Measurements from ENCODE around the gene HEPACAM2. TPM values are rescaled to one million over a fixed set of nuclear protein-coding genes. Genes with fewer than 3 reads are reported as not detected.

HEPACAM2 gene
- total RNA-seq, 2 donors from 2014 or later: not detected

DNA sequence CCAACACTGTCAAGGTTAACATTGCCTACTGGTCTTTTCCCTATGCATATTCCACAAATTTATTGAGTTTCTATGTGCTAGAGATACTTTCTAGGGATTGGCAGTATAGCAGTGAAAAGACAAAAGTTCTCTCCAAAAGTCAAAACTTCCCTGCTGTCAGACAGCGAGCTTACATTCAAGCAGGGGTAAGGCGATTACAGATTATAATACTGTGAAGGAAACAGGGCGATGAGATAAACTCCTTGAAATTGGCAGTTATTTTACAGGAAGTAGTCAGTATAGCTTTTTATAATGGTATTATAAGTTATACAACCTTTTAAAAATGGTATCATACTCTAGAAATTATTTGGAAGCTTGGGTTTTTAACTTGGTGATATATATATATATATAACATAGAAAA lies 15.8 kb upstream of the HEPACAM2 start:
- Mint-ChIP-seq H3K4me3 (no peak overlapping the region), H3K4me1 (peaks cover 2% of the 10 kb centered on the region), H3K36me3 (ENCODE audit: low read depth) (no peaks in the 10 kb centered on the region), H3K9me3 (no peaks in the 10 kb centered on the region), H3K27ac (no peak overlapping the region), H3K27me3 (ENCODE audit: insufficient read depth) (no peaks in the 10 kb centered on the region)
- DNase-seq: no peak
- WGBS, 2 experiments (ENCODE audit: insufficient coverage in 1 of 2, insufficient read length in 1 of 2): 88% methylated on average over 3 of the region's 3 CpGs; no CpG with 5 or more reads in 1 of the 2 experiments
- Histone ChIP-seq H3K4me1 (ENCODE audit: control insufficient read depth, insufficient read depth, low read length) (no peaks in the 10 kb centered on the region), H3K9ac (ENCODE audit: extremely low read depth, low read length, poor library complexity, severe bottlenecking) (no peak overlapping the region), H3K4me3 (ENCODE audit: low read length) (no peak overlapping the region), H3K27ac (ENCODE audit: low read depth, low read length) (no peak overlapping the region), H3K27me3 (ENCODE audit: control insufficient read depth, insufficient read depth, low read length, poor library complexity, severe bottlenecking) (no peaks in the 10 kb centered on the region), H3K9me3 (ENCODE audit: control insufficient read depth, low read length) (no peaks in the 10 kb centered on the region), H3K36me3 (ENCODE audit: control insufficient read depth, insufficient read depth, low read length) (peaks cover 6% of the 10 kb centered on the region)
- TF ChIP-seq, protein P1, sequence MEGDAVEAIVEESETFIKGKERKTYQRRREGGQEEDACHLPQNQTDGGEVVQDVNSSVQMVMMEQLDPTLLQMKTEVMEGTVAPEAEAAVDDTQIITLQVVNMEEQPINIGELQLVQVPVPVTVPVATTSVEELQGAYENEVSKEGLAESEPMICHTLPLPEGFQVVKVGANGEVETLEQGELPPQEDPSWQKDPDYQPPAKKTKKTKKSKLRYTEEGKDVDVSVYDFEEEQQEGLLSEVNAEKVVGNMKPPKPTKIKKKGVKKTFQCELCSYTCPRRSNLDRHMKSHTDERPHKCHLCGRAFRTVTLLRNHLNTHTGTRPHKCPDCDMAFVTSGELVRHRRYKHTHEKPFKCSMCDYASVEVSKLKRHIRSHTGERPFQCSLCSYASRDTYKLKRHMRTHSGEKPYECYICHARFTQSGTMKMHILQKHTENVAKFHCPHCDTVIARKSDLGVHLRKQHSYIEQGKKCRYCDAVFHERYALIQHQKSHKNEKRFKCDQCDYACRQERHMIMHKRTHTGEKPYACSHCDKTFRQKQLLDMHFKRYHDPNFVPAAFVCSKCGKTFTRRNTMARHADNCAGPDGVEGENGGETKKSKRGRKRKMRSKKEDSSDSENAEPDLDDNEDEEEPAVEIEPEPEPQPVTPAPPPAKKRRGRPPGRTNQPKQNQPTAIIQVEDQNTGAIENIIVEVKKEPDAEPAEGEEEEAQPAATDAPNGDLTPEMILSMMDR (conservative IDR thresholded peaks at IDR 0.05): no peak

DNA sequence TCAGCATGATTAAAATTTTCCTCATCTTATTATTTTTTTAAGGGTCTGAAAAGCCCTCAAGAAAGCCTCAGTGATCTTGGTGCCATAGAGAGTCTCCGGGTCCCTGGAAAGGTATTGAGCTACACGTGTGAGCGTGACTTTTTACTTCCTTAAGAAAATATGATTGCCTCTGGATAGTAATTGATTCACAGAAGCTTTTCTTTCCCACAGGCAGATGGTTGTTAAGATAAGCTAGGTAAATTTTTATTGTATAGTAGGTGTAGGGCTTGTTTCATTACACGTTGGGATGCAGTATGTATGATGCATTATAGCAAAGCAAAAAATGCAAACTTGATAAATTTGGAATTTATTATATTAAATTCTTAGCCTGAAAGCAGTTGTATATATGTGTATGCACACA lies 13.6 kb upstream of the HEPACAM2 start:
- TF ChIP-seq, protein P1 (conservative IDR thresholded peaks at IDR 0.05): no peak
- H3K4me1 ChIP-seq (ENCODE audit: control insufficient read depth, insufficient read depth, low read length): no peaks in the 10 kb centered on the region
- DNase-seq: no peak
- H3K27ac Mint-ChIP-seq: no peak overlapping the region
- H3K36me3 ChIP-seq (ENCODE audit: control insufficient read depth, insufficient read depth, low read length): peaks cover 6% of the 10 kb centered on the region
- 89% methylated on average over 4 of the region's 4 CpGs; no CpG with 5 or more reads in 1 of the 2 experiments for WGBS, 2 experiments (ENCODE audit: insufficient coverage in 1 of 2, insufficient read length in 1 of 2)
- H3K9me3 Mint-ChIP-seq: no peaks in the 10 kb centered on the region
- H3K27ac ChIP-seq (ENCODE audit: low read depth, low read length): no peak overlapping the region
- H3K9ac ChIP-seq (ENCODE audit: extremely low read depth, low read length, poor library complexity, severe bottlenecking): no peak overlapping the region
- H3K36me3 Mint-ChIP-seq (ENCODE audit: low read depth): no peaks in the 10 kb centered on the region
- H3K4me3 ChIP-seq (ENCODE audit: low read length): no peak overlapping the region
- no peaks in the 10 kb centered on the region for H3K9me3 ChIP-seq (ENCODE audit: control insufficient read depth, low read length)
- H3K4me3 Mint-ChIP-seq: no peak overlapping the region
- H3K27me3 ChIP-seq (ENCODE audit: control insufficient read depth, insufficient read depth, low read length, poor library complexity, severe bottlenecking): no peaks in the 10 kb centered on the region
- no peaks in the 10 kb centered on the region for H3K4me1 Mint-ChIP-seq
- no peaks in the 10 kb centered on the region for H3K27me3 Mint-ChIP-seq (ENCODE audit: insufficient read depth)

DNA sequence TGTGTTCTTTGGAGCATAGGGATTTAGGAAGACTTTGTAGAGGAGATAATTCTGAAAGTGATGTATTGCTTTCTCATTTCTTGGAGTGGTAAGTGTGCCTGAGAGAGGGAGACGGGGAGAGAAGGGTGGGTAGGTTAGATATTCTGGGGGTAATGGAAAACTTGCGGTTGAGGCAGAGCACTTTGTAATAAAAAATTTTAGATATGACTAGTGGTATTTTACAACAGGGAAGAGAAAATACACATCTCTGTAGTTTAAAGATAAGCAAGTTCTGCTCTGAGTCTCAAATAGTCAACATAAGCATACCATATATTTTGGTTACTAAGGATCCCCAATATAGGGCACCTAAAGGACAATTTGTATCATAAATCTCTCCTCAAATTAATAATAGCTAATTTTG lies 12.5 kb upstream of the HEPACAM2 start:
- Mint-ChIP-seq H3K4me3 (no peak overlapping the region), H3K27me3 (ENCODE audit: insufficient read depth) (no peaks in the 10 kb centered on the region), H3K9me3 (no peaks in the 10 kb centered on the region), H3K4me1 (no peaks in the 10 kb centered on the region), H3K36me3 (ENCODE audit: low read depth) (no peaks in the 10 kb centered on the region), H3K27ac (no peak overlapping the region)
- H3K36me3 ChIP-seq (ENCODE audit: control insufficient read depth, insufficient read depth, low read length): peaks cover 6% of the 10 kb centered on the region
- no peak overlapping the region for H3K9ac ChIP-seq (ENCODE audit: extremely low read depth, low read length, poor library complexity, severe bottlenecking)
- no peaks in the 10 kb centered on the region for H3K9me3 ChIP-seq (ENCODE audit: control insufficient read depth, low read length)
- H3K4me3 ChIP-seq (ENCODE audit: low read length): no peak overlapping the region
- no peaks in the 10 kb centered on the region for H3K4me1 ChIP-seq (ENCODE audit: control insufficient read depth, insufficient read depth, low read length)
- 80 to 93% methylated on average over 1 to 2 of the region's 2 CpGs for WGBS, 2 experiments (ENCODE audit: insufficient coverage in 1 of 2, insufficient read length in 1 of 2)
- H3K27me3 ChIP-seq (ENCODE audit: control insufficient read depth, insufficient read depth, low read length, poor library complexity, severe bottlenecking): no peaks in the 10 kb centered on the region
- no peak overlapping the region for H3K27ac ChIP-seq (ENCODE audit: low read depth, low read length)
- TF ChIP-seq, protein P1 (conservative IDR thresholded peaks at IDR 0.05): no peak
- no peak for DNase-seq

Measured in endodermal cell (in vitro differentiated cells).